BE2C (cell line): Measurements from ENCODE around the gene INAVA.
A peak's percentile ranks its signal among the peaks of the same experiment; 100 is the strongest.

Source experiments
- DNase-seq: peaks from one replicate; pipeline ENCODE4 v3.0.0-alpha.2; 2020
- H3K27me3 ChIP-seq: fragments of 250-450 bp; sonication (Bioruptor Pico); 2 replicates; pipeline ENCODE4 v1.5.1; 2020; ENCODE audit warnings: mild to moderate bottlenecking
- H3K36me3 ChIP-seq: fragments of 250-450 bp; sonication (Bioruptor Pico); 2 replicates; pipeline ENCODE4 v1.5.1; 2020; ENCODE audit warnings: mild to moderate bottlenecking
- H3K4me1 ChIP-seq: fragments of 250-450 bp; sonication (Bioruptor Pico); 2 replicates; pipeline ENCODE4 v1.5.1; 2020
- H3K4me3 ChIP-seq: 2 replicates; pipeline ENCODE4 v1.5.1; 2011; ENCODE audit warnings: low read depth, low read length
- H3K9me3 ChIP-seq: fragments of 250-450 bp; sonication (Bioruptor Pico); 2 replicates; pipeline ENCODE4 v1.5.1; 2020
- CTCF ChIP-seq: IDR thresholded peaks from 2 replicates; pipeline ENCODE4 v1.5.1; 2012; ENCODE audit warnings: mild to moderate bottlenecking, low read depth, low read length

Gene INAVA

DNA sequence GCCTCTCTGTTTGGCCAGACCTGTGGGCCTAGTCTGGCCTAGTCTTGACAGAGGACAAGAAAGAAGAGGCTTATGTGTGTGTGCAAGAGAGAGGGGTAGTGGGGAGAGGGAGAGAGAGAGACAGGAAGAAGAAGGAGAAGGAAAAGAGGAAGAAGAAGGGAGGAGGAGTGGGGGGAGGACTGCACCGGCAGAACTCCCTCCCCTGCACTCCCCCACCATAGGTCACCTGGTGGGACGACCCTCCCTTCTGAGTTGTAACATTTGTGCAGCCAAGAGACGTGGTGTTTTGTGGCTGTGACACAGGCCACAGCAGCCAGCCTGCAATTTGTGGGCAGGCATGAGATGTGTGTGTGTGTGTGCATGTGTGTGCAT, 4.3 kb downstream of the INAVA start:
- no peak for TF ChIP-seq CTCF
- H3K27me3 ChIP-seq: no peaks in the 10 kb centered on the region
- DNase-seq: no peak
- H3K36me3 ChIP-seq: no peaks in the 10 kb centered on the region
- no peaks in the 10 kb centered on the region for H3K9me3 ChIP-seq
- no peaks in the 10 kb centered on the region for H3K4me1 ChIP-seq
- H3K4me3 ChIP-seq: no peak overlapping the region

- Histone ChIP-seq H3K27me3 (no peaks in the 10 kb centered on the region), H3K9me3 (no peaks in the 10 kb centered on the region), H3K4me1 (no peaks in the 10 kb centered on the region), H3K36me3 (no peaks in the 10 kb centered on the region), H3K4me3 (no peak overlapping the region)
- no peak for TF ChIP-seq CTCF
- DNase-seq: no peak
These were observed 4.8 kb downstream of the INAVA start for GRCh38 chr1:200899451-200899915.

DNA sequence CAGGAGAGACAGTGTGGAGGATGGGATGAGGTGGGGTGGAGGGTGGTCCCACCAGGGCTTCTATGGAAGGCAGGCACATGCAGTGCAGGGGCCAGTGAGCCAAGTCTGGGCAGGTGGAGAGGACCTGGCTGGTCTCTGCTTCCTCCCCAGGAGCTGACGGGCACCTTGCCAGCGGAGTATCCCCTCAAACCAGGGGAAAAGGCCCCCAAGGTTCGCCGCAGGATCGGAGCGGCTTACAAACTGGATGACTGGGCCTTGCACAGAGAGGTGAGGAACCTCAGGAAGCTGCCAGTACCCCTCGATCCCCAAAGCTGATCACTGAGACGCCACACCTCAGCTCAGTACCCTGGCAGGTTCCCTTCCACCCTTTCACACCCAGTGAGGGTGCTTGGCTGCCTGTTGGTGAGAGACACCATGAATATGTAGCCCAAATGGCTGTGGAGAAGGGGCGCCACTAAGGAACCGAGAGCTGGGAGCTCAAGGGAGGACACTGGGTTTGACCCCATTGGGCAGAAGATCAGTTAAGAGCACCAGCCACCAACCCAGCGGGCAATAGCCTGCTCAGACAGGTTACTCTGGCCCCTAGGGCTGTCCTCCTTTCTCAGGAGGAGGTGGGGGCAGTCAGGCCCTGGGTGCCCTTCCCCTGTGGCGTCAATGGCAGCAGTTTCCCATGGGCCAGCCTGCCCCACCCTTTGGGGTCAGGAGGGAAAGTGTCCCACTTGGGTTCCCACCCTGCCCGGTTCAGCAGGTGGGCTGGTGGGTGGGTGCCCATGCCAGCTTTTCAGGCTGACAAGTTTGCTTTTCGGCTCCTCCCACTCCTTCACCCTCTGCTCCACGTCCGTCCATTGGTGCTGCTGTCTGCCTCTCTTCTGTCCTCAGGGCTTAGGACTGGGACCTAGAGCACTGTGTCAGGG, 5.5 kb downstream of the INAVA start:
- H3K9me3 ChIP-seq: no peaks in the 10 kb centered on the region
- no peaks in the 10 kb centered on the region for H3K27me3 ChIP-seq
- no peak for DNase-seq
- no peak overlapping the region for H3K4me3 ChIP-seq
- H3K4me1 ChIP-seq: no peaks in the 10 kb centered on the region
- H3K36me3 ChIP-seq: no peaks in the 10 kb centered on the region
- TF ChIP-seq CTCF: no peak

- no peak for DNase-seq
- H3K36me3 ChIP-seq: no peaks in the 10 kb centered on the region
- H3K9me3 ChIP-seq: no peaks in the 10 kb centered on the region
- no peaks in the 10 kb centered on the region for H3K4me1 ChIP-seq
- TF ChIP-seq CTCF: no peak
- no peak overlapping the region for H3K4me3 ChIP-seq
- H3K27me3 ChIP-seq: no peaks in the 10 kb centered on the region
These were observed 6.2 kb downstream of the INAVA start for GRCh38 chr1:200900877-200901276.

GRCh38 chr1:200901350-200901749, 6.7 kb downstream of the INAVA start:
- Histone ChIP-seq H3K4me1 (no peaks in the 10 kb centered on the region), H3K27me3 (no peaks in the 10 kb centered on the region), H3K9me3 (no peaks in the 10 kb centered on the region), H3K36me3 (no peaks in the 10 kb centered on the region), H3K4me3 (no peak overlapping the region)
- no peak for DNase-seq
- no peak for TF ChIP-seq CTCF

DNA sequence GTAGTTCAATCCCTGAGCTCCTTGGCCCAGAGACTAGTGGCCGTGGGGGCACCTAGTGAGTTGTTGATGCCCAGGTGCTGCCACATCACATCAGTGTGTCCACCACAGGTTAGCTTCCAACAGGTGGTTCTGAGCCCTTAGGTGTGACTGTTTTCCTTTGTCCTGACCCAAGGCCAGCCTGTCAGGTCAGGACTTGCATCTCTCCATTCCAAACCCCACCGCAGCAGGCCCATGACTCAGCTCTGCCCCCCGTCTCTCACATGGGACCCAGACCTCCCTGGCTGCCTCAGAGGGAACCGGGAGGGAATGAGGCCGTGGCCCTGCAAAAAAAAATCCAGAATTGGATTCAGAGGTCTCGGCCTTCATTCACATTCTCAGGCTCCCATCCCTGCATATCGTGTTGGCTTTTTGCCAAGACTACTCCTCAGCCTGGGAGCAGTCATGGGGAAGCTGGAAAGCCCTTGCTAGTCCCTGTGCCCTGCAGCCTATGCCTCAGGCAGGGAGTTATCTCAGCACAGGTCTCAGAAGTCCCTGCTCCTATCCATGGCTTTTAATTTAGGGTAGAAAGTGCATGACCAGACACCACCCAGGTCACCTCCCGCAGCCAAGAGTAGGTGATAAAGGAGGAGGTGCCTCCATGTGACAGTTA, 7.2 kb downstream of the INAVA start:
- H3K36me3 ChIP-seq: no peaks in the 10 kb centered on the region
- H3K27me3 ChIP-seq: no peaks in the 10 kb centered on the region
- TF ChIP-seq CTCF: no peak
- no peaks in the 10 kb centered on the region for H3K4me1 ChIP-seq
- H3K4me3 ChIP-seq: no peak overlapping the region
- H3K9me3 ChIP-seq: no peaks in the 10 kb centered on the region
- peak; percentile 42 for DNase-seq
